Dedifferentiated amniotic fluid mesenchymal stem cell (primary cell): ENCODE data around the gene SLCO2A1.

Experiments used
- DNase-seq: peaks from one replicate; pipeline ENCODE4 v3.0.0-alpha.2; 2016; ENCODE audit errors: extremely low spot score

SLCO2A1 gene

GRCh38 chr3:134060561-134061385 lies 31.0 kb upstream of the SLCO2A1 start:
- DNase-seq = no peak

- no peak for DNase-seq
These were observed 30.2 kb upstream of the SLCO2A1 start for GRCh38 chr3:134059671-134060560.

GRCh38 chr3:134059035-134059601 lies 29.4 kb upstream of the SLCO2A1 start:
- no peak for DNase-seq

GRCh38 chr3:134057654-134058110 lies 28.0 kb upstream of the SLCO2A1 start:
- no peak for DNase-seq

- DNase-seq = no peak
These were observed 27.4 kb upstream of the SLCO2A1 start for GRCh38 chr3:134057006-134057653.

- DNase-seq = no peak
These were observed 26.8 kb upstream of the SLCO2A1 start for GRCh38 chr3:134056464-134056891.

- no peak for DNase-seq
These were observed 25.9 kb upstream of the SLCO2A1 start for GRCh38 chr3:134055661-134056060.

- no peak for DNase-seq
These were observed 25.2 kb upstream of the SLCO2A1 start for GRCh38 chr3:134054881-134055280.

GRCh38 chr3:134054231-134054630 lies 24.5 kb upstream of the SLCO2A1 start:
- DNase-seq = no peak

- no peak for DNase-seq
These were observed 22.6 kb upstream of the SLCO2A1 start for GRCh38 chr3:134052370-134052769.

- no peak for DNase-seq
These were observed 20.0 kb upstream of the SLCO2A1 start for GRCh38 chr3:134049676-134050075.

- no peak for DNase-seq
These were observed 18.7 kb upstream of the SLCO2A1 start for GRCh38 chr3:134048278-134048996.

- DNase-seq = no peak
These were observed 14.7 kb upstream of the SLCO2A1 start for GRCh38 chr3:134044459-134044858.

- DNase-seq = no peak
These were observed 10.3 kb upstream of the SLCO2A1 start for GRCh38 chr3:134040066-134040465.

- DNase-seq = no peak
These were observed 9.6 kb upstream of the SLCO2A1 start for GRCh38 chr3:134039161-134039862.

- no peak for DNase-seq
These were observed 9.0 kb upstream of the SLCO2A1 start for GRCh38 chr3:134038716-134039115.

GRCh38 chr3:134038071-134038491 lies 8.4 kb upstream of the SLCO2A1 start:
- no peak for DNase-seq

GRCh38 chr3:134037168-134037567 lies 7.4 kb upstream of the SLCO2A1 start:
- no peak for DNase-seq

- no peak for DNase-seq
These were observed 6.6 kb upstream of the SLCO2A1 start for GRCh38 chr3:134036291-134036690.

GRCh38 chr3:134035836-134036235 lies 6.1 kb upstream of the SLCO2A1 start:
- DNase-seq = no peak
